Thoracic aorta endothelial cell (primary cell): ENCODE measurements around the gene ZFYVE1. TPM values are rescaled to one million over a fixed set of nuclear protein-coding genes. Genes with fewer than 3 reads are reported as not detected.

ENCODE experiments used
- small RNA-seq: library from RNA; depleted of rRNA; stranded (forward); fragments of <200 nt; gene quantifications from one replicate; pipeline ENCODE3, GENCODE V24; 2012
- total RNA-seq: library from RNA; depleted of rRNA; stranded (reverse); fragments of >200 nt; gene quantifications from 2 replicates; pipeline ENCODE4 v1.2.3, GENCODE V29; 2012

Gene ZFYVE1, protein sequence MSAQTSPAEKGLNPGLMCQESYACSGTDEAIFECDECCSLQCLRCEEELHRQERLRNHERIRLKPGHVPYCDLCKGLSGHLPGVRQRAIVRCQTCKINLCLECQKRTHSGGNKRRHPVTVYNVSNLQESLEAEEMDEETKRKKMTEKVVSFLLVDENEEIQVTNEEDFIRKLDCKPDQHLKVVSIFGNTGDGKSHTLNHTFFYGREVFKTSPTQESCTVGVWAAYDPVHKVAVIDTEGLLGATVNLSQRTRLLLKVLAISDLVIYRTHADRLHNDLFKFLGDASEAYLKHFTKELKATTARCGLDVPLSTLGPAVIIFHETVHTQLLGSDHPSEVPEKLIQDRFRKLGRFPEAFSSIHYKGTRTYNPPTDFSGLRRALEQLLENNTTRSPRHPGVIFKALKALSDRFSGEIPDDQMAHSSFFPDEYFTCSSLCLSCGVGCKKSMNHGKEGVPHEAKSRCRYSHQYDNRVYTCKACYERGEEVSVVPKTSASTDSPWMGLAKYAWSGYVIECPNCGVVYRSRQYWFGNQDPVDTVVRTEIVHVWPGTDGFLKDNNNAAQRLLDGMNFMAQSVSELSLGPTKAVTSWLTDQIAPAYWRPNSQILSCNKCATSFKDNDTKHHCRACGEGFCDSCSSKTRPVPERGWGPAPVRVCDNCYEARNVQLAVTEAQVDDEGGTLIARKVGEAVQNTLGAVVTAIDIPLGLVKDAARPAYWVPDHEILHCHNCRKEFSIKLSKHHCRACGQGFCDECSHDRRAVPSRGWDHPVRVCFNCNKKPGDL
- 21.1 and 25.5 TPM in 2 replicates for total RNA-seq

GRCh38 chr14:73026845-73027542 lies at the start of gene ZFYVE1:
TSS of gene ZFYVE1 (minus strand) at chr14:73027106. CDS start at chr14:73024508, 2,598 bp downstream.

DNA sequence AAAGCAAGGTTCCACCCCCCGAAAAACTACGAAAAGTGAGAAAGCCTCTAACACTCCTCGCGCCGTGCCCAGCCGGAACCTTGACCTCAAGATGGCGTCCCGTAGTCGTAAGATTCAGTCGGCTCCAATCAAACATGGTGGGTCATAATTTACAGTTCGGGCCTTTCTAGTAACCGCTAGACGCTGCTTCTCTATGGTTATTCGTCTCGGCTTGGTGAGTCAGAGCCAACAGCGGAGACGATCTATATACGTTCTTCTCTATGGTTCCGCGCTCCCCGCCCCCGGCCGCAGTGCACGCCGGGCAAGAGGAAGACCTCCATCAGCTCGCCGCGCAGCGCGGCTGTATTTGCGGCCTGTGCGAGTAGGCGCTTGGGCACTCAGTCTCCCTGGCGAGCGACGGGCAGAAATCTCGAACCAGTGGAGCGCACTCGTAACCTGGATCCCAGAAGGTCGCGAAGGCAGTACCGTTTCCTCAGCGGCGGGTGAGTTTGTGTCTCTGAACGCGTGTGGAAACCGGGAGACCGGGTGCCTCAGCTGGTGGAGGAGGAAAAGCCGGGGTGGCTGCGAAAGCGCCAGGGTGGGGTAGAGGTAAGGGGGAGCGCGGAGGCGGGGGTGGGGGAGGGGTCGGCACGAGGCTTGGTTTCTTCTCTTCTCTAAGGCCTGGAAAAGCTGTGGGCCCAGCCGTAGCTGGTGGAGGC lies 31.5 kb upstream of the ZFYVE1 start, which contains the start of gene RBM25:
Gene RBM25, plus strand, starts transcription at position 311 of the 698 bp plus-strand sequence. CDS start 13,108 bp downstream, outside the sequence.

DNA sequence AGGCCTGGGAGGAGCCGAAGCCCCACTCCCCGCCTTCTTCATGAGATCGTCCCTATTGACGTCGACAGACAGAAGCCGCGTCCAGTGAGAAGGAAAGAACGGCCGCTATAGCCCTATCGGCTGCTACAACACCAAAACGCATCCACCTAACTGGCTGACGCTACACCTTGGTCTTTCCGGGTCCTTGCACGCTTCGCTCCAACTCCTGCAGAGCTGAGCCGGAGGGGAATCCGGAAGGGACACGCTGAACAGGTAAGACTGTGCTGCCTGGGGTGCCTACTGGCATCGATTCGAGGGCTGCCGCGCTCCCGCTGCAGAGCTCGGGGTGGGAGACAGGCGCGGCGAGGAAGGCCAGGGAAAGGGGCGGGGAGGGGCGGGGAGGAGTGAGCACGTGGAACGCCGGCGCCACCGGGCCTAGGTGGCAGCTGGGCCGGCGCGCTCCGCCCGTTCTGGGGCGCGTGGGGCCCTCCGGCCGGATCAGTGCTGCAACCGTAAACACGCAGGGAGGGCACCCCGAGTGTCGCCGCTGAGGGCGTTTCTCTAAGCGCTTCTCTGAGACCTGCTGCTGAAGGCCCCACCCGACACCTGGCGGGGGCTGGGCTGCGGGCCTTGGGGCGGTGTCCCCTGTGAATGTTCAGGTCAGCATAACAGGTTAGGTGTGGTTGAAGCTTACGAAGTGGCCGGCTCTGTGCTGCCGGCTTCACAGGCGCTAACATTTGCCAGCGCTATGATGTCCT lies 100.4 kb downstream of the ZFYVE1 start, which contains the start of gene DCAF4:
Gene DCAF4, plus strand, starts transcription at position 173 of the 737 bp plus-strand sequence. CDS start 11,515 bp downstream, outside the sequence.

Small RNAs within 50 kb of the gene (small RNA-seq; reads per million reads assigned to genes)
- not detected for gene RN7SL586P

Other genes with a start within 250 kb of the ZFYVE1 start
- gene DPF3, start 133.0 kb downstream of the ZFYVE1 start, total RNA-seq, result 4.4 and 9.3 TPM in 2 replicates
- gene DCAF4, start 100.6 kb downstream of the ZFYVE1 start, total RNA-seq, result 16.0 and 19.0 TPM in 2 replicates
- 70.6 and 78.8 TPM in 2 replicates for gene RBM25, start 31.4 kb upstream of the ZFYVE1 start, total RNA-seq
- 45.9 and 52.2 TPM in 2 replicates for gene PSEN1, start 109.4 kb upstream of the ZFYVE1 start, total RNA-seq
- 1.1 and 1.5 TPM in 2 replicates for gene PAPLN, start 210.4 kb upstream of the ZFYVE1 start, total RNA-seq